Spleen (tissue), 11 donors: ENCODE measurements around the gene OSBPL1A. TPM values are rescaled to one million over a fixed set of nuclear protein-coding genes. Genes with fewer than 3 reads are reported as not detected.

Experiments used
- DNase-seq: peaks from one replicate; pipeline ENCODE4 v3.0.0-alpha.2; 2020
- H3K27ac ChIP-seq, 8 donors: fragments of 200-600 bp; sonication (generic) in 7 of 8; 1 replicate in 4 of 8; 2 replicates in 4 of 8; pipeline versions ENCODE4 v1.5.0 to v1.8.0; 2016 to 2021; ENCODE audit warnings: inconsistent platforms in 4 of 8, mild to moderate bottlenecking in 4 of 8, moderate library complexity in 1 of 8
- H3K27me3 ChIP-seq, 7 donors: fragments of 200-600 bp; sonication (generic) in 6 of 7; replicated peaks in 1 of 7; 1 replicate in 4 of 7; 2 replicates in 3 of 7; pipeline versions ENCODE4 v1.5.0 to v1.8.0; 2016 to 2021; ENCODE audit warnings: inconsistent platforms in 3 of 7, mild to moderate bottlenecking in 1 of 7
- H3K36me3 ChIP-seq, 6 donors: fragments of 200-600 bp; sonication (generic) in 5 of 6; 1 replicate in 4 of 6; 2 replicates in 2 of 6; pipeline versions ENCODE4 v1.5.0 to v1.8.0; 2016 to 2021; ENCODE audit warnings: inconsistent platforms in 2 of 6
- H3K4me1 ChIP-seq, 6 donors: fragments of 200-600 bp; sonication (generic) in 5 of 6; 1 replicate in 3 of 6; 2 replicates in 3 of 6; pipeline versions ENCODE4 v1.5.0 to v1.8.0; 2016 to 2021; ENCODE audit warnings: inconsistent platforms in 3 of 6
- H3K4me3 ChIP-seq, 8 donors: fragments of 200-600 bp; sonication (generic) in 7 of 8; 1 replicate in 4 of 8; 2 replicates in 4 of 8; pipeline versions ENCODE4 v1.5.0 to v1.8.0; 2016 to 2021; ENCODE audit warnings: inconsistent platforms in 4 of 8, mild to moderate bottlenecking in 4 of 8, moderate library complexity in 2 of 8
- H3K9me3 ChIP-seq, 8 donors: fragments of 200-600 bp; sonication (generic) in 7 of 8; 1 replicate in 4 of 8; 2 replicates in 4 of 8; pipeline versions ENCODE4 v1.5.0 to v1.8.0; 2016 to 2021; ENCODE audit warnings: inconsistent platforms in 4 of 8
- POLR2A ChIP-seq, 3 donors: fragments of 450-650 bp; IDR thresholded peaks; one replicate each; pipeline ENCODE4 v1.5.1; 2017; ENCODE audit warnings: antibody characterized with exemption in 3 of 3, mild to moderate bottlenecking in 1 of 3
- POLR2AphosphoS5 ChIP-seq, 3 donors: sonication (generic); formaldehyde crosslinking; IDR thresholded peaks; one replicate each; pipeline ENCODE4 v1.5.1; 2017; ENCODE audit warnings: antibody characterized with exemption in 3 of 3
- WGBS, 5 donors: extraction: QIAGEN DNeasy Blood & Tissue Kit in 3 of 5; methylation state at CpG; one replicate each; pipeline versions ENCODE4 v1.1.5 to v1.1.7; 2013 to 2018; 5-methylcytosine and 5-hydroxymethylcytosine counted together
- intact Hi-C: fragments of 100-400 bp; cut with DNase I; formaldehyde crosslinking; loops from one replicate; pipeline ENCODE4 v1.15.0; 2023; ENCODE audit warnings: low total_unique reads
- polyA plus RNA-seq, 3 donors: library from polyadenylated mRNA; stranded (reverse); fragments of 200-250 nt; gene quantifications; one replicate each; pipeline ENCODE4 v1.2.1, GENCODE V29; 2013
- total RNA-seq, 7 donors: library from RNA; depleted of rRNA in 3 of 7; stranded (reverse); fragments of >200 nt in 3 of 7; fragmentation: NEBNext Ultra II Directional in 4 of 7; extraction: Animal tissue kit (Norgen Biotek cat#: 25700) in 4 of 7; gene quantifications; one replicate each; pipeline versions ENCODE4 v1.1.0 to v1.2.1, GENCODE V29; 2016 to 2021
- TF ChIP-seq, protein P1 (sequence below), 11 experiments: fragments of 200-600 bp in 7 of 11; fragments of 450-650 bp in 4 of 11; sonication (generic) in 4 of 11; IDR thresholded peaks in 8 of 11; conservative IDR thresholded peaks in 3 of 11; 1 replicate in 7 of 11; 2 replicates in 4 of 11; pipeline versions ENCODE4 v1.4.0 to v1.8.0; 2016 to 2021; ENCODE audit warnings: antibody characterized with exemption in 11 of 11, inconsistent platforms in 4 of 11, mild to moderate bottlenecking in 1 of 11
- donor health status: healthy with polysubstance abuse.
- donor health status: DM: no; HTN: no; CAD: no; lungs with moderate emphysema.
- donor health status: DM: no; HTN: no; CAD: no.
- donor health status: Bipolar disorder and iron deficiency.
- donor health status: healthy.
- donor health status: DM: no; HTN: no; CAD: no.
- donor health status: DM: yes; HTN: yes; CAD: no.

The OSBPL1A gene
- total and polyA plus RNA-seq, 10 donors: 3.8 to 29.6 (median 22.1) TPM

DNA sequence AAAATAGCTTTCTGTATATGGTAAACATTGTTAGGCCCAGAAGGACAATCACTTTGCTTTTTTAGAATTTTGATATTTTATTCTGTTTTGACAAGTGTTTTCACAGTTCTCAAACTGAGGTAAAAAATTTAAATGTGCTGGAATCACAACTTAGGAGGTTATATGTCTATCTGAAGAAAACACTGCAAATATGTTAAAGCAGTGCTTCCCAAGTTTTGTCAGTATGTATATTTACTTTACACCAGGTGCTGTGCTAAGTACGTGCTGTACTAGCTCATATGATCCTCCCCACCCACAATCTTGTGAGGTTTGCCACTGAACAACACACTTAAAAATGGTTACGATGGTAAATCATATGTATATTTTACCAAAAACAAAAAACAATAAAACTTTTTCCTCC, 134.6 kb downstream of the OSBPL1A start:
- DNase-seq: no peak
- intact Hi-C loops: no loop called here

DNA sequence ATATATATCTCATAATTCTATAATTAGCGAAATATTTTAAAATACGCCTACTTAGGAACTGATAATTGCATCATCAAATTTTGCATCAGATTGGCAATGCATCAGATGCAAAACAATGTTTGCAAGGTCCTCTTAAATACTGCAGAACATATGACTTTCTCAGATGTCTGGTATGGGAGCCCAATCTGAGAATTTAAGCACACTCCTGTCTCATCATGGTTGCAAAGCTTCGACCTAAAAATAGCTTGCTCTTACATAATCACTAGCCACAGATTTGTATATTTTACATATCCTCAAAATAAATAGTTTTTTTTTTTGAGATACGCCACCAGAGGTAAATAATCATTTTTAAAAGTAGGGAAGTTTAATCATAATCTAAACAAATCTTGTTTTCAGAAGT, 135.5 kb downstream of the OSBPL1A start:
- DNase-seq: no peak
- intact Hi-C loops: no loop called here
- Histone ChIP-seq H3K9me3 (peaks cover 0 to 7% (median 2%) of the 10 kb centered on the region in 8 donors), H3K36me3 (no peaks in the 10 kb centered on the region), H3K27ac (no peak overlapping the region), H3K4me3 (no peak overlapping the region), H3K27me3 (no peaks in the 10 kb centered on the region), H3K4me1 (no peaks in the 10 kb centered on the region)
- 53 to 78% (median 70%) methylated on average over 4 of the region's 4 CpGs for WGBS, 5 donors
- TF ChIP-seq, protein P1, sequence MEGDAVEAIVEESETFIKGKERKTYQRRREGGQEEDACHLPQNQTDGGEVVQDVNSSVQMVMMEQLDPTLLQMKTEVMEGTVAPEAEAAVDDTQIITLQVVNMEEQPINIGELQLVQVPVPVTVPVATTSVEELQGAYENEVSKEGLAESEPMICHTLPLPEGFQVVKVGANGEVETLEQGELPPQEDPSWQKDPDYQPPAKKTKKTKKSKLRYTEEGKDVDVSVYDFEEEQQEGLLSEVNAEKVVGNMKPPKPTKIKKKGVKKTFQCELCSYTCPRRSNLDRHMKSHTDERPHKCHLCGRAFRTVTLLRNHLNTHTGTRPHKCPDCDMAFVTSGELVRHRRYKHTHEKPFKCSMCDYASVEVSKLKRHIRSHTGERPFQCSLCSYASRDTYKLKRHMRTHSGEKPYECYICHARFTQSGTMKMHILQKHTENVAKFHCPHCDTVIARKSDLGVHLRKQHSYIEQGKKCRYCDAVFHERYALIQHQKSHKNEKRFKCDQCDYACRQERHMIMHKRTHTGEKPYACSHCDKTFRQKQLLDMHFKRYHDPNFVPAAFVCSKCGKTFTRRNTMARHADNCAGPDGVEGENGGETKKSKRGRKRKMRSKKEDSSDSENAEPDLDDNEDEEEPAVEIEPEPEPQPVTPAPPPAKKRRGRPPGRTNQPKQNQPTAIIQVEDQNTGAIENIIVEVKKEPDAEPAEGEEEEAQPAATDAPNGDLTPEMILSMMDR (IDR thresholded peaks at IDR 0.05 in 8 of 11, conservative IDR thresholded peaks at IDR 0.05 in 3 of 11): no peak
- no peak for TF ChIP-seq POLR2AphosphoS5 (IDR thresholded peaks at IDR 0.05)
- no peak for TF ChIP-seq POLR2A (IDR thresholded peaks at IDR 0.05)

More for the DNA sequence above, 134.6 kb downstream of the OSBPL1A start:
- TF ChIP-seq POLR2A (IDR thresholded peaks at IDR 0.05) (no peak), POLR2AphosphoS5 (IDR thresholded peaks at IDR 0.05) (no peak)
- TF ChIP-seq, protein P1 (IDR thresholded peaks at IDR 0.05 in 8 of 11, conservative IDR thresholded peaks at IDR 0.05 in 3 of 11): no peak
- whole genome bisulfite sequencing, 5 donors: 69 to 95% (median 90%) methylated on average over 2 of the region's 2 CpGs
- peaks cover 0 to 13% (median 2%) of the 10 kb centered on the region in 8 donors for H3K9me3 ChIP-seq
- H3K27ac ChIP-seq: no peak overlapping the region
- no peak overlapping the region for H3K4me3 ChIP-seq
- no peaks in the 10 kb centered on the region for H3K27me3 ChIP-seq
- no peaks in the 10 kb centered on the region for H3K4me1 ChIP-seq
- H3K36me3 ChIP-seq: no peaks in the 10 kb centered on the region

GRCh38 chr18:24259869-24260641, 137.6 kb downstream of the OSBPL1A start:
- TF ChIP-seq, protein P1 (IDR thresholded peaks at IDR 0.05 in 8 of 11, conservative IDR thresholded peaks at IDR 0.05 in 3 of 11): no peak
- TF ChIP-seq POLR2AphosphoS5 (IDR thresholded peaks at IDR 0.05) (no peak), POLR2A (IDR thresholded peaks at IDR 0.05) (no peak)
- no peak overlapping the region for H3K27ac ChIP-seq
- no peak overlapping the region for H3K4me3 ChIP-seq
- intact Hi-C loops: no loop called here
- no peak for DNase-seq
- no peaks in the 10 kb centered on the region for H3K36me3 ChIP-seq
- H3K9me3 ChIP-seq: peaks cover 0 to 5% (median 0%) of the 10 kb centered on the region in 8 donors
- H3K27me3 ChIP-seq: no peaks in the 10 kb centered on the region
- H3K4me1 ChIP-seq: no peaks in the 10 kb centered on the region
- 86 to 96% (median 91%) methylated on average over 6 of the region's 6 CpGs for WGBS, 5 donors

GRCh38 chr18:24254071-24254470, 143.6 kb downstream of the OSBPL1A start:
- no peaks in the 10 kb centered on the region for H3K36me3 ChIP-seq
- H3K27me3 ChIP-seq: no peaks in the 10 kb centered on the region
- H3K4me1 ChIP-seq: no peaks in the 10 kb centered on the region
- peaks cover 0 to 5% (median 0%) of the 10 kb centered on the region in 8 donors for H3K9me3 ChIP-seq
- DNase-seq: no peak
- H3K27ac ChIP-seq: no peak overlapping the region
- H3K4me3 ChIP-seq: no peak overlapping the region
- TF ChIP-seq POLR2AphosphoS5 (IDR thresholded peaks at IDR 0.05) (no peak), POLR2A (IDR thresholded peaks at IDR 0.05) (no peak)
- TF ChIP-seq, protein P1 (IDR thresholded peaks at IDR 0.05 in 8 of 11, conservative IDR thresholded peaks at IDR 0.05 in 3 of 11): no peak
- intact Hi-C loops: no loop called here
- whole genome bisulfite sequencing, 5 donors: 94 to 100% (median 100%) methylated on average over 1 of the region's 1 CpG
